WTC11 (cell line): ENCODE measurements around the gene RNF38.

Experiments
- GABPB1 ChIP-seq: sonication (generic); formaldehyde crosslinking; IDR thresholded peaks from 2 replicates; pipeline ENCODE4 v1.8.1; 2023; ENCODE audit warnings: mild to moderate bottlenecking, missing genetic modification reagents
- JUN ChIP-seq: sonication (generic); formaldehyde crosslinking; IDR thresholded peaks from 2 replicates; pipeline ENCODE4 v1.8.0; 2023; ENCODE audit warnings: mild to moderate bottlenecking, missing genetic modification reagents
- TF ChIP-seq, protein P1 (sequence below): fragments of 200-600 bp; IDR thresholded peaks from 2 replicates; pipeline ENCODE4 v1.8.0; 2022; ENCODE audit warnings: antibody characterized with exemption
- TF ChIP-seq, protein P2 (sequence below): sonication (generic); formaldehyde crosslinking; IDR thresholded peaks from 2 replicates; pipeline ENCODE4 v1.8.1; 2023; ENCODE audit warnings: mild to moderate bottlenecking, moderate library complexity, missing genetic modification reagents

DNA sequence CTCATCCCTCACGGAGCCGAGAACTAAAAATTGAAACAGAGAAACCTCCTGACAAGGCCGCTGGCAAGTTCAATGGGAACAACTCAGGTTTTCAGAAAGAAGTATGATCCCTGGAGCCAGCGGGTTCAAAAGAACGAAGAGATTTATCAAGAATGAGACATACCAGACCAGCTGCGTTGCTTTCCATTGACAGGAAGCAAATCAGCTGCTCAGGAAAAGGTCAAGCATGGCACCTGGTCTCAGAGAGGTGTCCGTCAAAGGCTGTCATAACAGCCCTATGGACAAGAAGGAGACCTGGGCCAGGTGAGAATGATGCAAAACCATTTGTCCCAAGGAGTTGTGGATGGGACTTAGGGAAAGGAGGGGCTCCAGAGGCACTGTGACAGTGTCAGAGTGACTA is 106.9 kb downstream of the RNF38 start:
- TF ChIP-seq, protein P1, sequence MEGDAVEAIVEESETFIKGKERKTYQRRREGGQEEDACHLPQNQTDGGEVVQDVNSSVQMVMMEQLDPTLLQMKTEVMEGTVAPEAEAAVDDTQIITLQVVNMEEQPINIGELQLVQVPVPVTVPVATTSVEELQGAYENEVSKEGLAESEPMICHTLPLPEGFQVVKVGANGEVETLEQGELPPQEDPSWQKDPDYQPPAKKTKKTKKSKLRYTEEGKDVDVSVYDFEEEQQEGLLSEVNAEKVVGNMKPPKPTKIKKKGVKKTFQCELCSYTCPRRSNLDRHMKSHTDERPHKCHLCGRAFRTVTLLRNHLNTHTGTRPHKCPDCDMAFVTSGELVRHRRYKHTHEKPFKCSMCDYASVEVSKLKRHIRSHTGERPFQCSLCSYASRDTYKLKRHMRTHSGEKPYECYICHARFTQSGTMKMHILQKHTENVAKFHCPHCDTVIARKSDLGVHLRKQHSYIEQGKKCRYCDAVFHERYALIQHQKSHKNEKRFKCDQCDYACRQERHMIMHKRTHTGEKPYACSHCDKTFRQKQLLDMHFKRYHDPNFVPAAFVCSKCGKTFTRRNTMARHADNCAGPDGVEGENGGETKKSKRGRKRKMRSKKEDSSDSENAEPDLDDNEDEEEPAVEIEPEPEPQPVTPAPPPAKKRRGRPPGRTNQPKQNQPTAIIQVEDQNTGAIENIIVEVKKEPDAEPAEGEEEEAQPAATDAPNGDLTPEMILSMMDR: no peak
- TF ChIP-seq GABPB1 (CRISPR knock-in tag): no peak
- TF ChIP-seq, protein P2, sequence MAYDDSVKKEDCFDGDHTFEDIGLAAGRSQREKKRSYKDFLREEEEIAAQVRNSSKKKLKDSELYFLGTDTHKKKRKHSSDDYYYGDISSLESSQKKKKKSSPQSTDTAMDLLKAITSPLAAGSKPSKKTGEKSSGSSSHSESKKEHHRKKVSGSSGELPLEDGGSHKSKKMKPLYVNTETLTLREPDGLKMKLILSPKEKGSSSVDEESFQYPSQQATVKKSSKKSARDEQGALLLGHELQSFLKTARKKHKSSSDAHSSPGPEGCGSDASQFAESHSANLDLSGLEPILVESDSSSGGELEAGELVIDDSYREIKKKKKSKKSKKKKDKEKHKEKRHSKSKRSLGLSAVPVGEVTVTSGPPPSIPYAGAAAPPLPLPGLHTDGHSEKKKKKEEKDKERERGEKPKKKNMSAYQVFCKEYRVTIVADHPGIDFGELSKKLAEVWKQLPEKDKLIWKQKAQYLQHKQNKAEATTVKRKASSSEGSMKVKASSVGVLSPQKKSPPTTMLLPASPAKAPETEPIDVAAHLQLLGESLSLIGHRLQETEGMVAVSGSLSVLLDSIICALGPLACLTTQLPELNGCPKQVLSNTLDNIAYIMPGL (CRISPR knock-in tag): no peak
- TF ChIP-seq JUN (CRISPR knock-in tag): no peak
